GM21737 (cell line): ENCODE measurements around the gene CRTAP.
"Not testable (repeated sequence)": the region's sequence is repeated elsewhere in the genome, so short reads cannot be mapped to it uniquely, and the experiment has no call there.

Experiments used
- ATAC-seq: cut with Tn5 transposase; IDR thresholded peaks from one replicate; pipeline ENCODE4 v1.9.1; 2021; ENCODE audit warnings: mild to moderate bottlenecking, moderate library complexity; ENCODE audit not compliant: unreplicated experiment

Gene CRTAP

DNA sequence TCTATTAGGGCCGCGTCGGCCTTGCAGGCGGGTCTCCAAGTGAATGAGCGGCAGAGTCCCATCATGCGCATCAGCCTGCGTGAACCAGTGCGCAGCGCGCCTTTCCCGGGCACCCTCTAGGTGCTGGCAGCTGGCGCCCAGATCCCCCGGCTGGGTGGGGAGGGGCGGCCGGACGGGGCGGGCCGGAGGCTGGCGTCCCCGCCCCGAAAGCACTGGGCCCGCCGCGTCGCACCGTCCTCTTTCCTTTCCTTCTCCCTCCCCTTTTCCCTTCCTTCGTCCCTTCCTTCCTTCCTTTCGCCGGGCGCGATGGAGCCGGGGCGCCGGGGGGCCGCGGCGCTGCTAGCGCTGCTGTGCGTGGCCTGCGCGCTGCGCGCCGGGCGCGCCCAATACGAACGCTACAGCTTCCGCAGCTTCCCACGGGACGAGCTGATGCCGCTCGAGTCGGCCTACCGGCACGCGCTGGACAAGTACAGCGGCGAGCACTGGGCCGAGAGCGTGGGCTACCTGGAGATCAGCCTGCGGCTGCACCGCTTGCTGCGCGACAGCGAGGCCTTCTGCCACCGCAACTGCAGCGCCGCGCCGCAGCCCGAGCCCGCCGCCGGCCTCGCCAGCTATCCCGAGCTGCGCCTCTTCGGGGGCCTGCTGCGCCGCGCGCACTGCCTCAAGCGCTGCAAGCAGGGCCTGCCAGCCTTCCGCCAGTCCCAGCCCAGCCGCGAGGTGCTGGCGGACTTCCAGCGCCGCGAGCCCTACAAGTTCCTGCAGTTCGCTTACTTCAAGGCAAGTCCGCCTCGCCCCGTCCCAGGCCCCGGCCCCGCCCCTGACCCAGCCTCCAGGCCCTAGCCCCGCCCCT lies at the start of gene CRTAP:
Gene CRTAP (plus strand): TSS at position 243 of the 850 bp plus-strand sequence. CDS start 64 bp downstream, at position 307.
- peak; percentile 90 for ATAC-seq

DNA sequence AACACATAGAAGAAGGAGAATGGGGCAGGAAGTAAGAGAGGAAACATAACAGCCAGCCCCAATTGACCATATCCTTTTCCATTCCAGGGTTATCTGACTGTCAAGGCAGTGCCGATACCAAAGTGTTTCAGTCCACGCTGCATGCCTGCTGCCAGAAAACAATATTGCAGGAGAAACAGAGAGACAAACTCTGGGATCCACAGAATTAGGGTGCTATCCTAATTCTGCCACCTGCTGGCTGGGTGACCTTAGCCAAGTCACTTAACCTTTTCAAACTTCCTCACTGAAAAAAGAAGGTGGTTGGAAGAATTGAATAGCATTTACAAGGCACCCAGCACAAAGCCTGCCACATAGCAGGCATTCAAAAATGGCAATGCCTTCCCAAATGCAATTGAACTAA lies 48.9 kb upstream of the CRTAP start:
- ATAC-seq: no peak

DNA sequence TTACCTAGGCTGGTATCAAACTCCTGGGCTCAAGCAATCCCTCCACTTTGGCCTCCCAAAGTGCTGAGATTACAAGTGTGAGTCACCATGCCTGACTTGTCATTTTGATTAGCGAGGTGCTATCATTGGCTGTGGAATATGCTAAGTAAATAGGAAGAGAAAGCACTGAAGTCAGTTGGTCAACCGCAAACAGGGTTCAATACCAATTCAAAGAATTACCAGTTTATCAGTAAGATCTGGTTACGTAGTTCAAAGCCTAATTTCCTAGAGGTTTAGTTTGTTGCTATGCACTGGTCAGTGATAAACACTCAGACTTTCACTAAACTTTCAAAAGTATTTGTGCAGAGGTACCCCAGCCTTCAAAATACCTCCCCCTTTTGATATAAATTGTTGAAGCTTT lies 46.3 kb upstream of the CRTAP start:
- no peak for ATAC-seq

DNA sequence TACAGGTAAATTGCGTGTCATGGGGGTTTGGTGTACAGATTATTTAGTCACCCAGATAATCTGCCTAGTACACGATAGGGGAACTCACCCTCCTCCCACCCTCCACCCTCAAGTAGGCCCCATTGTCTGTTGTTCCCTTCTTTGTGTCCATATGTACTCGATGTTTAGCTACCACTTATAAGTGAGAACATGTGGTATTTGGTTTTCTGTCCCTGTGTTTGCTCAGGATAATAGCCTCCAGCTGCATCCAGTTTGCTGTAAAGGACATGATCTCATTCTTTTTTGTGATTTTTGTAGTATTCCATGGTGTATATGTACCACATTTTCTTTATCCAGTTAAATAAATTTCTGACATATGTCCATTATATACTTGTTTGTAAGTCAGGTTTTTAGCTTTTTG lies 44.0 kb upstream of the CRTAP start:
- not testable (repeated sequence) for ATAC-seq

DNA sequence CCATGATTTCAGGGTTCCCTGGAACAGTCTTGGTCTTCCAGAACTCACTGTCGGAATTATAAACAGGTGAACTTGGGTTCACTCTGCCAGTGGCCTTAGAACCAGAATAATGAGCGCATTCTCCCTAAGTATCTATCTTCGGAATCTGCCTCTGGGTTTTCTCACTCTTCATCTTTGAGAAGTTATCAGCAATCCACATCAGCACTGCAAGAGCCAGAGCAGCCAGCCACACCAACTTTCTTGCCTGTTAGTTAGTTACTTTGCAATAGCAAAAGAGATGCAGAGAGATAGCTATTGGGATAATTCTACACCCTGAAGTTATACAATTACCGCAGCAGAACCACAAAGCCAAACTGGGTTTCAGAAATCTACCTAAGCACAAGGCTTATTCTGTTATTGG lies 42.6 kb upstream of the CRTAP start:
- no peak for ATAC-seq

DNA sequence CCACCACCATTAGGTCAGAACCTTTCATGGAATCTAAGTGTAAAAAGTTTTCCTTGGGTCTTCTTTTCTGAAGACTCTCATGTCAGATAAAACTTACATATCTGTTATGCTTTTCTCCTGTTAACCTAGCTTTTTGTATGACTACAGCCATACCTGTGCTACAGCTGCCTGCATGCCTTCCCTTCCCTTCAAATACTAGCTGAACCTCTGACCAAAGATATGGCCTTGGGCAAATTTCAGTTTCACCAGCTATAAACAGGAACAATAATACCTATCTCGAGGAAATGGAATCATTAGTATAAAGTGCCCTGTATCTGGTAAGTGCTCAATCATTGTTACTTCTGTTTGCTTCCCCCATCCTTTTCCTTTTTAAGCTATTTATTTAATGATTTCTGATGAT lies 41.9 kb upstream of the CRTAP start:
- no peak for ATAC-seq

DNA sequence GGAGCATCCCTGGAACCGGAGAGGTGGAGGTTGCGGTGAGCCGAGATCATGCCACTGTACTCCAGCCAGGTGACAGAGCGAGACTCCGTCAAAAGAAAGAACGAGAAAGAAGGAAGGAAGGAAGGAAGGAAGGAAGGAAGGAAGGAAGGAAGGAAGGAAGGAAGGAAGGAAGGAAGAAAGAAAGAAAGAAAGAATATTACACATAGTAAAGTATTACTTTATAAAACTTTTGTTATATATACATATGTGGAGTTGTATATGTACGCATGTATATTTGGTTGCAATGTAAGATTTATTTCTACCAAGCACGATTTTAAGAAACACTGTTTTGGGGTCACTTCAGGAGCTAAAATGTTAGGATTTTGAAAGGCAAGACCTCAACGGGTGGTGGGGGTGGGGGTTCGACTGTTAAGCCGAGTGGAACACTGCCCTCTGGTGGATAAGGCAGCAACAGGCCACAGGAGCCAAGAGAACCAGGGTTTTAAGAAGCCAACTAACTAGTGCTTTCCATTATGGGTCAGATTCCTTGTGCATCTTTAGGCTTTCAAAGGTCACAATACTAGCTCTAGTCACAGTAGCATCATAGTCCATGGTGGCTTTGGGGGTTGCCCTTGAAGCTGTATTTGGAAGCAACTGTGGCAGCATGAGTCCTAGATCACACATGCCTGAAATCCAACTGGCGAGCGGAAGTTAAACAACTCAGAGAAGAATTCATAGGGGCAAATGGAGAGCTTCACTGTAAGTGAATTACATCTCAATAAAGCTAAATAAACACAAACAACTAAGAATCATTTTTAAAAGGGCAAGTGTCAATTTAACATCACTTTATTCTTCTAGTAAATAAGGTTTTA lies 39.4 kb upstream of the CRTAP start:
- no peak for ATAC-seq

DNA sequence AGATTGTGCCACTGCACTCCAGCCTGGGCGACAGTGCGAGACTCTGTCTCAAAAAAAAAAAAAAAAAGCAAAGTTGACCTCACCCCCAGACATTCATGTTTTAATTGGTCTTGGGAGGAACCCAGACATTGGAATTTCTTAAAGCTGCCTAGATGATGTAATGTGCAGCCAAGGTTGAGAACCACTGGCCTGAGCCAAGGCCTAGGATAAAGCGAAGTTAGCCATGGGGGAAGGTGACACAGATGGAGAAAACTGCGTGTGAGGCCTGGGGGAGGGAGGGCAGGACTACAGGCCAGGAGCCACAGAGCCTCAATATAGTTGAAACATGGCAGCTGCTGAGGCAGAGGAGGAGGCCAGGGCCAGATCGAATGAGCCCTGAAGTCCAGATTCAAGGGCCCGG lies 37.8 kb upstream of the CRTAP start:
- no peak for ATAC-seq

DNA sequence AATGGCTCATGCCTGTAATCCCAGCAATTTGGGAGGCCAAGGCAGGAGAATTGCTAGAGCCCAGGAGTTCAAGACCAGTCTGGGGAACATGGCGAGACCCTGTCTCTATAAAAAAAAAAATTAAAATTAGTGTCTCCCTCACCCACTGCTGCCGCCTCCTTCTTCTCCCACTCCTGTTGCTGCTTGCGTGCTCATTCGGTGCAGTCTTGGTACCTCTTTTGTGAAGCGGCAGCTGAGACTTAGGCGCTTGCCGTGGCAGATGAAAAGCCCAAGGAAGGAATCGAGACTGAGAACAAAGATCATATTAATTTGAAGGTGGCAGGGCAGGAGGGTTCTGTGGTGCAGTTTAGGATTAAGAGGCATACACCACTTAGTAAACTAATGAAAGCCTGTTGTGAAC lies 36.9 kb upstream of the CRTAP start:
- ATAC-seq: no peak

DNA sequence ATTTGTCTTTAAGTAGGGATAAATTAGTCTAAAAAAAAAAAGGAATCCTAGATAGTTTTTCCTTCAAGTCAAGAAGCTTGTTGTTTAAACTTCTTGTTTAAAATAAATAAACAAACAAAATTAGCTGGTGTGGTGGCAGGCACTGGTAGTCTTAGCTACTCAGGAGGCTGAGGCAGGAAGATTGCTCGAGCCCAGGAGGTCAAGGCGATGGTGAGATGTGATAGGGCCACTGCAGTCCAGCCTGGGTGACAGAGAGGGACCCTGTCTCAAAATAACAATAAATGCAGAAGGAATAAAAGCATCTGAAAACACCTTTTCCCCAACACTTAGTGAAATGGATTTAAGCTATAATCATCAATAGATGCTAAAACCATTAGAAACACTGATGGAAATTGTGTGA lies 35.8 kb upstream of the CRTAP start:
- no peak for ATAC-seq

DNA sequence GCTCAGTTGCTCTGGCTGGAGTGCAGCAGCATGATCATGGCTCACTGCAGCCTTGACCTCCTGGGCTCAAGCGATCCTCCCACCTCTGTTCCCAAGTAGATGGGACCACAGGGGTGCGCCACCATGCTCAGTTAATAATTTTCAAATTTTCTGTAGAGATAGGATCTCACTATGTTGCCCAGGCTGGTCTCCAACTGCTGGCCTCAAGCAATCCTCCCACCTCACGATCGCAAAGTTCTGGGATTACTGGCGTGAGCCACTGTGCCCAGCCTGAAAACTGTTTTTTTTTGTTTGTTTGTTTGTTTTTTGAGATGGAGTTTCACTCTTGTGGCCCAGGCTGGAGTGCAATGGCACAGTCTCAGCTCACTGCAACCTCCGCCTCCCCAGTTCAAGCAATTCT lies 34.0 kb upstream of the CRTAP start:
- not testable (repeated sequence) for ATAC-seq

DNA sequence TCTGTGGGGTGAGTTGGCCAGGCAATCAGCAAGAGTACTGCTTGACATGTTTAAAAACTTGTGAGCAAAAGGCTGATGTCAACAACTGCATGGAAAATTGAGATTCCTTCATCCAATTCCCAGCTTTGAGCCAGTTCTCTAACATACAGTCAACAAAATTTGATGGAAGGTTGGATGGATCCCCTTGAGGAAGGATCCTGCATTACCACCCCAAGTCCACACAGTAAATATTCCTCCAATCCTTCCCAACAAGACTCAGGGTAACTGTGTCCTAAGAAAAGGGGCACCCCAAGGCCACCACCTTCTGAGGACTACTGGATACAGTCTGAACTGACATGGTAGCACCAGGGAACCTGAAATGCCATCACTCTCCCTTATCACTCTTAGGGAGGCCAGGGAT lies 32.0 kb upstream of the CRTAP start:
- no peak for ATAC-seq

DNA sequence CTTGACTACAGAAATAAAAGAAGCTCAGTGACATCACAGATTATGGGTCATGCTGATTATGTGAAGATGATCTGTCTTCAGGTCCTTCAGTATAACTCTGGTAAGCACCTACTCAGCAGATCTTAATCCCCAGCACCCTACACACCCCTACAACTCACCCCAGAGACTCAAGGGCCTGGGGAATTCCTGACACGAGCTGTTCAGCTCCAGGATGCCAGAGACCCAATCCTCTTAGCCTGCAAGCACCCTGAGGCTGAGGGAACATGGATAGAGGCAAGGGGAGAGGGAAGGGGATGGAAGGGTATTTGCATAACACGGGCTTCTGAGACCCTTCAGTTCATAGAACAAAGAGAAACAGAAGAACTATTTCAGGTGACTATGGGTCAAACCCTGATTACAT lies 29.9 kb upstream of the CRTAP start:
- ATAC-seq: no peak

DNA sequence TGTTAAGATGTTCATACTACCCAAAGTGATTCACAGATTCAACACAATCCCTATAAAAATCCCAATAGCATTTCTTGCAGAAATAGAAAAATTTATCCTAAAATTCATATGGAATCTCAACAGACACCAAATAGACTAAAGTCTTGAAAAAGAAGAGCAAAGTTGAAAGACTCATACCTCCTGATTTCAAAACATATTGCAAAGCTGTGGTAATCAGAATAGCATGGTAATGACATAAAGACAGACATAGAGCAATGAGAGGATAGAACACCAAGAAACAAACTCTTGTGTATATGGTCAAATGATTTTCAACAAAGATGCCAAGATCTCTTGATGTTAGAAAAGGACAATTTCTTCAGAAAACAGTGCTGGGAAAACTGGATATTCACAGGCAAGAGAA lies 25.1 kb upstream of the CRTAP start:
- no peak for ATAC-seq

DNA sequence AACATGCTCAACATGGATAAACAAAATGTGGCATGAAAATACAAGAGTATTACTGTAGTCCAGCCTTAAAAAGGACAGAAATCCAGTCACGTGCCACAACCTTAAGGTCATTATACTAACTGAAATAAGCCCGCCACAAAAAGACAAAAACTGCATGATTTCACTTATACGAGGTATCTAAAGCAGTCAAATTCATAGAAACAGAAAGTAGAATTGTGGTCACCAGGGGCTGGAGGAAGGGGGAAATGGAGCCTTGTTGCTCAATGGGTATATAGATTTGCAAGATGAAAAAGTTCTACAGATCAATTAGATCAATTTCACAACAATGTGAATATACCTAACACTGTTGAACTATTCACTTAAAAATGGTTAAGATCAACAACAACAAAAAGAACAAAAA lies 24.3 kb upstream of the CRTAP start:
- peak; percentile 77 for ATAC-seq

DNA sequence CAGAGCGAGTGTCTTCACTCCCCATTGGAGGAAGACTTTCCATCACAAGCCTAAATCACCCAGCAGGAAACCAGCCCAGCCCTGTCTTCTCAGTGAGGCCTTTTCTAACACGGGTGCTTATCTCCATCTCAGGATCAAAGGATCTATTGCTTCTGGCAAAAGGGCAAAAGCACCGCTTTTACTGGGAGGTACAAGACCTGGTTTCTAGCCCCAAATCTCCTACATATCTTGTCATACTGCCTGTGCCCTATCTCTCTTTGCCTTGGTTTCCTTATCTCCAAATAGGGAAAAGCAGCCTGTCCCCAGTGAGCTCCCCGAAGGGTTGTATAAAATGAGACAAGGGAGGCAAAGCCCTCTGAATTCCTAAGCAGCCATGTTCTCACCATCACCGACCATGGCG lies 22.1 kb upstream of the CRTAP start:
- ATAC-seq: no peak

DNA sequence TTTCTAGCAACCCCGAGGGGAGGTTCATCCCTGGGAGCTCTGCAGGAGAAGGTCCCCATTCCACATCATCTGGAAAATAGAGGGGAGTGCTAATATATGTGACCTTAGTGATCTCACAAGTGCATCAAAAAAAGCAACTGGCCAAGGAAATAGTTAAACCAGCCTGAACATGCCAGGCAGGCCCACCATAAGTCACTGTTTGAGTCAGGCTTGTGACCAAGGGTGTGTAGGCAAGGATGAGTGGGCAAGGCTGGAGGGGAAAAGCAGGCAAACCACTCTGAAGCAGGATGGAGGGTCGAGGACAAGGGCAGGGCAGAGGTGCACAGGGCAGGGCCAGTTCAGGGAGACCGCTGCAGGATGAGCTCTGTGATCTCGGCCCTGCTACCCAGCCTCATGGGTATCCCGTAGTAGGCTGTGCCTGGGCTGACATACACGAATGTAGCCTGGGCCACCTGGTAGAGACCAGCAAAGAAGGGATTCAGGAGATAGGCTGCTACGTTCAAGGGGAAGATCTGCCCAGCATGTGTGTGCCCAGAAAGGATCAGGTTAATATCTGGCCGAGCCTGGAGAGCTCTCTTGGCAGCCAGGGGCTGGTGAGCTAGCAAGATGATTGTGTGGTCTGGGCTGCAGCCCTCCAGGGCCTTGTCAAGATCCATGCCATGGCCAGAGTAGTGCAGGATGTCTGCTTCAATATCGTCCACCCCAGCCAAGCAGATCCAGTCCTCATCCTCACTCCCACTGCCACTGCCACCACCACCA lies 21.1 kb upstream of the CRTAP start:
- ATAC-seq: no peak

DNA sequence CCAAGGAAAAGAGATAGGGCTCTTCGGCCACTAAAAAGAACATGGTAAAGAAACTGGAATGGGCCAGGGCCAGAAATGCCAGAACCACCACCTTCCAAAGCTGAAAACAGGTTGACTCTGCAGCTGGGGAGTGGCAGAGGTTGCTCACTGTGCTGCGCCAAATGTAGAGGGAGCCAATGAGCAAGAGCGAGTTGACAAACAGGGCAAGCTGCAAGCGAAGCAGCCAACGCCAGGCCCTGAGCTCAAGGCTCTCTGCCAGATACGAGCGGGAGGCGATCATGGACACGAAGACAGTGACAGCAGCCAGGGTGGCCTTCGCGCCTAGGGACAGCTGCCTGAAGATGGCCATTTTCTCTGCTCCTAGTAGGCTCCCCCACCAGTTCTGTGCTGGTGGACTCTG lies 20.0 kb upstream of the CRTAP start:
- ATAC-seq: no peak

DNA sequence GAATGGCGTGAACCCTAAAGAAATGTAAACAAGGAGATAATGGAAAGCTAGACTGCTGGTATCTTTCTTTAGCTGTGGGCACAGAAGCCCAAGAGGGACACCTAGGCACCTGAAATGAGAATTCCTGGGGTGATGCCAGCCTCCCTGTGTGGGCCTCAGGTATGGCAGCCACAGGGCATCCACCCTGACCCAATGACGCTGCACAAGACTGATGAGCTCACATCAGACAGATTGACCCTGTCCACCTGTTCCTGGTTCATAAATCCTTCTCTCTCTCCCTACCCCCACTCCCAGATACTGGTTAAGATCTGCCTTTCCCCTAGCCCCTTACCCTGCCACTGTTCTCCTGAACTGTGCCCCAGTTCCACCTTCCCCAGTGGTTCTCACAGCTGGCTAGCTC lies 18.4 kb upstream of the CRTAP start:
- no peak for ATAC-seq

DNA sequence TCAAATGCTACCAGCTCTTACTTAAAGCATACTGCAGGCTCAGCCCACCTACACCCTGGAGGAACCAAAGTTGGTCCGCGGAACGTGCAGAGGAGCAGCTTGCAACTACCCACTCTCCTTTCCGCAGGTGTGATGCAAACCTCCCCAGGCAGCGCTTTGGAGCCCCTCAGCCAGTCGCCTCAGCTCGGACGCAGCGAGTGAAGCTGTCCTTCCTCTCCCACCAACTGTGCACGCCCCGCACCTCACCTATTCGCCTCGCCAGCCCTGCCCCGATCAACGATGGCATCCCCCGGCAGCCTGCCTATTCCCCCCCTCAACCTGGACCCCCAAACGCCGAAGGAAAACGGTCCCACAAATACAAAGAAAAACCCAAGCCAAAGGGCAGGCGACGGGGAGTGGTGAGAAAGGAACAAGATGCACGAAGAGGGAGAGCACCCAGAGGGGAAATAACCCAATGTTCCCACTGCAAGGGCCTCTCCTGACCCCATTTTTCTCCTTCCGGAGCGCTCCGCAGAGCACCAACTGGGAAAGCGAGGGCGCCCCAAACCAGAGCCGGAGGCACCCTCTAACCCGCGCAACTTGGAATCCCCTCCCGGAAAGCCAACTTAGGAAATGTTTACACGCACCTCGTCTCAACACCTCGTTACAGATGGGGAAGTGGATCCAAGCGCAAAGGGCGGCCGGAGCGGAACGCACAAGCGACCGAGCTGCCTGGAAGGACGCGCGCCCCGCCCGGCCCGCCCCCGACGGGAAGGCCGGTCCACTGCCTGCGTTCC lies 17.5 kb upstream of the CRTAP start:
- ATAC-seq: peak; percentile 38
